ENCODE measurements around the gene UROC1. TPM values are rescaled to one million over a fixed set of nuclear protein-coding genes. Genes with fewer than 3 reads are reported as not detected.

UROC1 gene
- total RNA-seq, 1 experiment from 2014 or later = not detected

DNA sequence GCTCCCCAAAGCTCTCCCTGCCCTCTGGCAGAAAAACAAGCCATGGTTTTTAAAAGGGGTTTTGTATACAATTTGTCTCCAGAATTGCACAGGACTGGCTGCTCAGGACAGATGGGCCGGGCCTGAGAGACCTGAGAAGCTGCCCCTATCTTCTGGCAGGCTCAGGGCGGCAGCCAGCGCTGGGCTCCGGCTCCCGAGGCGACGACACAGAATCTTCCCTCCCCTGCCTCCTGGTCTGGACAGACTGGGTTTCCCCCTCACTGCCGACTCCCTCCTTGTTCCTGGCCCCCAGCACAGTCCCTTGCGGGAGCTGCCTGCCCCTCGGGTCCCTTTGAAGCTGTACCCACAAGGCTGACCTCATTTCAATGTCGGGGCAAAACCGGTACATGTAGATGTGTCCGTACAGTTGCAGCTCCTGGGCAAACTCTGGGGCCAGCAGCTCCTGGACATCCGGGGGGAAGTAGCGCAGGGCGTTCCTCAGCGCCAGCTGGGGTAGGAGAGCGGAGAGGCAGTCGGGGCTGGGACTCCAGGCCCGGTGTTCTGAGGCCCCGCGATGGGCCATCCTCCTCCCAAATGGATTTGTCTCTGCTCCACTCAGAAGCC is 7.2 kb downstream of the UROC1 start:
- Histone ChIP-seq H3K56ac (ENCODE audit: insufficient read length, low read depth, low read length) (no peak overlapping the region), H3K9ac (ENCODE audit: extremely low read depth, insufficient read length, low read length) (no peak overlapping the region), H2AFZ (ENCODE audit: low read length) (no peak overlapping the region), H4K20me1 (ENCODE audit: control insufficient read depth, insufficient read depth, insufficient read length) (no peaks in the 10 kb centered on the region), H4K5ac (ENCODE audit: insufficient read length, low read depth, low read length) (no peak overlapping the region), H3K4me1 (ENCODE audit: insufficient read depth, low read length) (no peaks in the 10 kb centered on the region), H3K27ac (ENCODE audit: insufficient read length, low read depth, low read length) (no peak overlapping the region), H2BK5ac (ENCODE audit: insufficient read length, low read length) (no peak overlapping the region), H2BK20ac (ENCODE audit: low read depth, low read length, poor library complexity, severe bottlenecking) (no peak overlapping the region), H2BK12ac (ENCODE audit: insufficient read length, low read depth, low read length) (no peak overlapping the region), H3K4ac (ENCODE audit: low read depth, low read length) (no peak overlapping the region), H3K79me1 (ENCODE audit: insufficient read depth, low read depth, low read length, poor library complexity, severe bottlenecking) (no peaks in the 10 kb centered on the region), H3K79me2 (ENCODE audit: insufficient read depth, low read length) (no peaks in the 10 kb centered on the region), H3K27me3 (ENCODE audit: insufficient read depth, low read length) (no peaks in the 10 kb centered on the region), H2AK5ac (ENCODE audit: insufficient read length, low read length) (no peak overlapping the region), H2BK120ac (ENCODE audit: low read depth, low read length, poor library complexity, severe bottlenecking) (no peak overlapping the region), H3T11ph (ENCODE audit: low read length) (no peak overlapping the region), H3K9me3 (ENCODE audit: control insufficient read depth, low read depth, low read length) (no peaks in the 10 kb centered on the region), H3K4me2 (ENCODE audit: insufficient read depth, insufficient read length, low read length) (no peak overlapping the region), H4K91ac (ENCODE audit: insufficient read length, low read depth, low read length) (no peak overlapping the region), H2BK15ac (ENCODE audit: low read depth, low read length) (no peak overlapping the region), H3K14ac (ENCODE audit: insufficient read depth, low read length) (no peak overlapping the region), H4K8ac (replicated peaks; ENCODE audit: insufficient read length, low read depth, low read length) (no peak overlapping the region), H3K23me2 (ENCODE audit: insufficient read length, low read depth, low read length, poor library complexity, severe bottlenecking) (no peaks in the 10 kb centered on the region), H3K23ac (ENCODE audit: insufficient read length, low read depth, low read length) (no peak overlapping the region), H3K18ac (ENCODE audit: insufficient read length, low read depth, low read length) (no peak overlapping the region)
- no peak for DNase-seq
- Mint-ChIP-seq H3K9me3 (no peaks in the 10 kb centered on the region), H3K4me3 (no peak overlapping the region), H3K36me3 (ENCODE audit: insufficient read depth in 1 of 3, low read depth in 3 of 3) (no peaks in the 10 kb centered on the region), H3K4me1 (no peaks in the 10 kb centered on the region), H3K27me3 (ENCODE audit: low read depth) (peaks cover 2% of the 10 kb centered on the region; the same call in 1 of the 2 replicates), H3K27ac (no peak overlapping the region; a peak in 1 of 7 replicates)
- WGBS (ENCODE audit: extremely low coverage, insufficient read length, low lambda C conversion rate) = no CpG with 5 or more reads among the region's 22 CpGs
- TF ChIP-seq CTCF (conservative IDR thresholded peaks at IDR 0.05) = no peak
